PC-9 (cell line): ENCODE results near the gene CXXC5.

Source experiments
- CTCF ChIP-seq: fragments of 200-600 bp; sonication (generic); conservative IDR thresholded peaks from 2 replicates; pipeline ENCODE4 v1.6.1; 2017; ENCODE audit warnings: mixed run types, antibody characterized with exemption, mild to moderate bottlenecking, moderate library complexity
- EZH2 ChIP-seq: fragments of 200-600 bp; sonication (generic); IDR thresholded peaks from 2 replicates; pipeline ENCODE4 v1.8.0; 2017; ENCODE audit warnings: antibody characterized with exemption, low read depth

GRCh38 chr5:139694556-139695177, 46.5 kb downstream of the CXXC5 start:
- TF ChIP-seq CTCF (no peak), EZH2 (no peak)
